ENCODE results near the gene HGD. TPM values are rescaled to one million over a fixed set of nuclear protein-coding genes. Genes with fewer than 3 reads are reported as not detected.

HGD gene
- total RNA-seq, 4 donors from 2014 or later = not detected

- Histone ChIP-seq H3K9me3 (no peaks in the 10 kb centered on the region), H3K27ac (no peak overlapping the region), H3K4me1 (peaks cover 0 to 5% (median 0%) of the 10 kb centered on the region in 3 donors), H3K4me3 (no peak overlapping the region), H3K27me3 (no peaks in the 10 kb centered on the region), H3K36me3 (no peaks in the 10 kb centered on the region)
- no peak for ATAC-seq
- WGBS, 2 donors (ENCODE audit: low coverage in 1 of 2) = 83 to 93% methylated on average over 2 of the region's 2 CpGs
- TF ChIP-seq CTCF (IDR thresholded peaks at IDR 0.05) (no peak), POLR2AphosphoS5 (IDR thresholded peaks at IDR 0.05) (no peak), EP300 (IDR thresholded peaks at IDR 0.05) (no peak), POLR2A (IDR thresholded peaks at IDR 0.05) (no peak)
Observed at GRCh38 chr3:120670576-120670975, 11.5 kb downstream of the HGD start.

GRCh38 chr3:120664926-120665325 lies 17.1 kb downstream of the HGD start:
- no peaks in the 10 kb centered on the region for H3K9me3 ChIP-seq
- ATAC-seq = no peak
- H3K27me3 ChIP-seq = no peaks in the 10 kb centered on the region
- H3K27ac ChIP-seq = no peak overlapping the region
- no peaks in the 10 kb centered on the region for H3K4me1 ChIP-seq
- no peak for TF ChIP-seq CTCF (IDR thresholded peaks at IDR 0.05)
- no peak for TF ChIP-seq EP300 (IDR thresholded peaks at IDR 0.05)
- TF ChIP-seq POLR2A (IDR thresholded peaks at IDR 0.05) = no peak
- TF ChIP-seq POLR2AphosphoS5 (IDR thresholded peaks at IDR 0.05) = no peak
- no peaks in the 10 kb centered on the region for H3K36me3 ChIP-seq
- H3K4me3 ChIP-seq = no peak overlapping the region

DNA sequence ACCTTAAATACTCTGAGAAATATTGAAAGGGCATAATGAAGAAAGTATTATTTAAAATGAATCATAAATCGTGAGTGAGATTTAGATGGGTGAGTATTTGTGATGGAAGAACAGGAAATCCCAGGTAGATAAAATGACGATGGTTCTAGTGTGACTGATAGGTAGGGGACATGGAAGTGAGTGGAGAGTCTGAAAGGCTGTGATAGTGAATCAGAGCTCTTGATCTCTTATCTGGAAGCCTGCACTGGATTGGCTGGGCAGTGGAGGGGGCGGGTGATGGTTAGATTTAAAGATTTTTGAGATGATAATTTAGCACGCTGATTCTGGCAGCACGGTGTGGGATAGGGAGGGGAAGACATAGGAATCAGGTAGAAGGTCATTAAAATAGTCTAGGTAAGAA lies 20.1 kb downstream of the HGD start:
- TF ChIP-seq POLR2A (IDR thresholded peaks at IDR 0.05) (no peak), CTCF (IDR thresholded peaks at IDR 0.05) (no peak), POLR2AphosphoS5 (IDR thresholded peaks at IDR 0.05) (no peak)
- Histone ChIP-seq H3K4me3 (no peak overlapping the region), H3K4me1 (no peaks in the 10 kb centered on the region), H3K36me3 (no peaks in the 10 kb centered on the region), H3K27ac (no peak overlapping the region), H3K27me3 (no peaks in the 10 kb centered on the region), H3K9me3 (no peaks in the 10 kb centered on the region)
- ATAC-seq = no peak
- WGBS, 2 donors (ENCODE audit: low coverage in 1 of 2) = 51 to 60% methylated on average over 5 of the region's 5 CpGs

DNA sequence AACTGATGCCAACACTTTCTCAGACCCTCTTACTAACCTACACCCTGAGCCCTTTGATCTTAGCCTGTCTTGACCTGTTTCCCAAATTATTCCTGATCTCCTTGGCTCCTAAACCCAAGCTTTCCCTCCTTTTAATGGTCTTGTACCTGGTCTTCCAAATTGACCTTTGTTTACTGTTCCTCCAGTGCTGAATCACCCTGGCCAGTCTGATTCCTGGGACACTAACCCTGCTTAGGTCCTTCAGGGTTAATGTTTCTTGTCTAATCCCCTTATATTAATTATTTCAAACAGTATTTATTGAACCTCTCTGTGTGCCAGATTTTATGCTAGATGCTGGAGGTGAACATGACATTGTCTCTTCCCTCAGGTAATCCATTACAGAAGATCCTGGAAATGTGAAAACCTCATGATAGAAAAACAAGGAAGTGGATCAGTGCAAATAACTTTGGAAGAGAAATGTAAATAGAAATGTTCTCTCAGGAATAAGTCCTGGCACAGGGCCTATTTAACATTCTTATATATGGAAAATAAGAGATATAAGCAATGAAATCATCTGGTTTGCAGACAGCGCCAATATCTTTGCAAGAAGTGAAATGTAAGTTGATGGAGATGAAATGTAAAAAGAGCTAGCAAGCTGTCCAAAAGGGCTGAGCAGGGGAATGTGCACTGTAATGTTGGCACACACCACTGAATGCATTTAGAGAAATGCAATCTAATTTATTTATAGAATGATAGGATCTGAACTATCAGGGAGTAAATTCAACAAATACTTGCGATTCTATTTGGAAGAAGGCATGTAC lies 20.7 kb downstream of the HGD start:
- ATAC-seq = no peak
- H3K36me3 ChIP-seq = no peaks in the 10 kb centered on the region
- no peak overlapping the region for H3K4me3 ChIP-seq

More for the DNA sequence above, 20.7 kb downstream of the HGD start:
- WGBS, 2 donors (ENCODE audit: low coverage in 1 of 2) = 4 to 5% methylated on average over 2 of the region's 2 CpGs
- no peaks in the 10 kb centered on the region for H3K4me1 ChIP-seq
- H3K9me3 ChIP-seq = no peaks in the 10 kb centered on the region
- no peak for TF ChIP-seq POLR2A (IDR thresholded peaks at IDR 0.05)
- no peak for TF ChIP-seq POLR2AphosphoS5 (IDR thresholded peaks at IDR 0.05)
- no peak for TF ChIP-seq EP300 (IDR thresholded peaks at IDR 0.05)
- TF ChIP-seq CTCF (IDR thresholded peaks at IDR 0.05) = no peak
- no peaks in the 10 kb centered on the region for H3K27me3 ChIP-seq
- no peak overlapping the region for H3K27ac ChIP-seq
